H9 (cell line): Measurements from ENCODE around the gene ANKDD1B. TPM values are rescaled to one million over a fixed set of nuclear protein-coding genes. Genes with fewer than 3 reads are reported as not detected.

ENCODE experiments used
- DNase-seq: peaks from one replicate; pipeline ENCODE4 v3.0.0-alpha.2; 2017
- H2AFZ ChIP-seq: one replicate; pipeline ENCODE4 v1.6.1; 2013; ENCODE audit warnings: mild to moderate bottlenecking, low read length, control low read depth, moderate library complexity
- H2AK5ac ChIP-seq: 2 replicates; pipeline ENCODE4 v1.6.1; 2013; ENCODE audit warnings: low read length, control low read depth, mixed read lengths; ENCODE audit not compliant: insufficient read length
- H2BK120ac ChIP-seq: one replicate; pipeline ENCODE4 v1.6.1; 2013; ENCODE audit warnings: low read depth, mild to moderate bottlenecking, low read length, control low read depth, inconsistent platforms; ENCODE audit not compliant: poor library complexity, severe bottlenecking
- H2BK12ac ChIP-seq: 2 replicates; pipeline ENCODE4 v1.6.1; 2013; ENCODE audit warnings: low read length, control low read depth, mixed read lengths, low read depth; ENCODE audit not compliant: insufficient read length
- H2BK15ac ChIP-seq: 2 replicates; pipeline ENCODE4 v1.6.1; 2013; ENCODE audit warnings: low read depth, low read length, control low read depth
- H2BK20ac ChIP-seq: one replicate; pipeline ENCODE4 v1.6.1; 2013; ENCODE audit warnings: low read depth, mild to moderate bottlenecking, low read length, control low read depth, inconsistent platforms; ENCODE audit not compliant: poor library complexity, severe bottlenecking
- H2BK5ac ChIP-seq: 2 replicates; pipeline ENCODE4 v1.6.1; 2013; ENCODE audit warnings: low read length, control low read depth, mixed read lengths; ENCODE audit not compliant: insufficient read length
- H3K14ac ChIP-seq: 2 replicates; pipeline ENCODE4 v1.6.1; 2013; ENCODE audit warnings: low read length, control low read depth; ENCODE audit not compliant: insufficient read depth
- H3K18ac ChIP-seq: 2 replicates; pipeline ENCODE4 v1.6.1; 2013; ENCODE audit warnings: low read depth, mild to moderate bottlenecking, mixed read lengths, low read length, control low read depth; ENCODE audit not compliant: insufficient read length
- H3K23ac ChIP-seq: 2 replicates; pipeline ENCODE4 v1.6.1; 2013; ENCODE audit warnings: low read length, control low read depth, mixed read lengths, low read depth; ENCODE audit not compliant: insufficient read length
- H3K23me2 ChIP-seq: 2 replicates; pipeline ENCODE4 v1.6.1; 2013; ENCODE audit warnings: low read depth, mild to moderate bottlenecking, mixed read lengths, low read length, control low read depth; ENCODE audit not compliant: insufficient read length, poor library complexity, severe bottlenecking
- H3K27ac ChIP-seq: 2 replicates; pipeline ENCODE4 v1.5.1; 2013; ENCODE audit warnings: low read length, control low read depth, mixed read lengths, low read depth; ENCODE audit not compliant: insufficient read length
- H3K27me3 ChIP-seq: 2 replicates; pipeline ENCODE4 v1.6.1; 2013; ENCODE audit warnings: low read length, control low read depth, inconsistent platforms; ENCODE audit not compliant: insufficient read depth
- H3K4ac ChIP-seq: 2 replicates; pipeline ENCODE4 v1.6.1; 2013; ENCODE audit warnings: low read depth, mild to moderate bottlenecking, control low read depth, inconsistent platforms, low read length, moderate library complexity
- H3K4me1 ChIP-seq: 2 replicates; pipeline ENCODE4 v1.6.1; 2013; ENCODE audit warnings: low read length, control low read depth, inconsistent platforms; ENCODE audit not compliant: insufficient read depth
- H3K4me2 ChIP-seq: 2 replicates; pipeline ENCODE4 v1.6.1; 2013; ENCODE audit warnings: low read length, control low read depth, mixed read lengths; ENCODE audit not compliant: insufficient read length, insufficient read depth
- H3K56ac ChIP-seq: 2 replicates; pipeline ENCODE4 v1.6.1; 2013; ENCODE audit warnings: low read depth, mild to moderate bottlenecking, mixed read lengths, low read length, control low read depth; ENCODE audit not compliant: insufficient read length
- H3K79me1 ChIP-seq: 2 replicates; pipeline ENCODE4 v1.6.1; 2013; ENCODE audit warnings: low read depth, mild to moderate bottlenecking, moderate library complexity, low read length, control low read depth, inconsistent platforms; ENCODE audit not compliant: insufficient read depth, poor library complexity, severe bottlenecking
- H3K79me2 ChIP-seq: 2 replicates; pipeline ENCODE4 v1.6.1; 2013; ENCODE audit warnings: low read length, control low read depth, inconsistent platforms; ENCODE audit not compliant: insufficient read depth
- H3K9ac ChIP-seq: 2 replicates; pipeline ENCODE4 v1.6.1; 2013; ENCODE audit warnings: low read length, control low read depth, mixed read lengths; ENCODE audit not compliant: insufficient read length; ENCODE audit errors: extremely low read depth
- H3K9me3 ChIP-seq: one replicate; pipeline ENCODE4 v1.6.1; 2013; ENCODE audit warnings: low read depth, low read length, inconsistent platforms; ENCODE audit not compliant: control insufficient read depth
- H3T11ph ChIP-seq: one replicate; pipeline ENCODE4 v1.6.1; 2013; ENCODE audit warnings: mild to moderate bottlenecking, low read length, control low read depth, inconsistent platforms
- H4K20me1 ChIP-seq: one replicate; pipeline ENCODE4 v1.6.1; 2013; ENCODE audit not compliant: control insufficient read depth, insufficient read length, insufficient read depth
- H4K5ac ChIP-seq: 2 replicates; pipeline ENCODE4 v1.6.1; 2013; ENCODE audit warnings: low read depth, mild to moderate bottlenecking, mixed read lengths, low read length, control low read depth; ENCODE audit not compliant: insufficient read length
- H4K8ac ChIP-seq: replicated peaks from 2 replicates; pipeline ENCODE4 v1.6.1; 2013; ENCODE audit warnings: low read length, control low read depth, mixed read lengths, low read depth; ENCODE audit not compliant: insufficient read length
- H4K91ac ChIP-seq: 2 replicates; pipeline ENCODE4 v1.6.1; 2013; ENCODE audit warnings: low read depth, mild to moderate bottlenecking, moderate library complexity, mixed read lengths, low read length, control low read depth; ENCODE audit not compliant: insufficient read length
- H3K27ac Mint-ChIP-seq, 3 experiments: 2 replicates in 2 of 3; 3 replicates in 1 of 3; pipeline ENCODE4 v1.8.0; 2020 to 2021; ENCODE audit warnings: mixed read lengths in 3 of 3, mild to moderate bottlenecking in 1 of 3, moderate library complexity in 1 of 3
- H3K27me3 Mint-ChIP-seq: 2 replicates; pipeline ENCODE4 v1.8.0; 2021; ENCODE audit warnings: low read depth, mild to moderate bottlenecking, moderate library complexity, mixed read lengths
- H3K36me3 Mint-ChIP-seq, 3 experiments: 2 replicates in 2 of 3; 3 replicates in 1 of 3; pipeline ENCODE4 v1.8.0; 2020 to 2021; ENCODE audit warnings: low read depth in 3 of 3, mixed read lengths in 3 of 3; ENCODE audit not compliant: insufficient read depth in 1 of 3
- H3K4me1 Mint-ChIP-seq, 2 experiments: 2 replicates each; pipeline ENCODE4 v1.8.0; 2020; ENCODE audit warnings: mixed read lengths in 2 of 2
- H3K4me3 Mint-ChIP-seq, 2 experiments: 2 replicates in 1 of 2; 3 replicates in 1 of 2; pipeline ENCODE4 v1.8.0; 2020 to 2021; ENCODE audit warnings: mild to moderate bottlenecking in 2 of 2, mixed read lengths in 2 of 2, moderate library complexity in 1 of 2
- H3K9me3 Mint-ChIP-seq, 2 experiments: 2 replicates in 1 of 2; 3 replicates in 1 of 2; pipeline ENCODE4 v1.8.0; 2020; ENCODE audit warnings: mild to moderate bottlenecking in 2 of 2, mixed read lengths in 2 of 2, moderate library complexity in 1 of 2
- CTCF ChIP-seq: fragments of 200-600 bp; sonication (generic); conservative IDR thresholded peaks from 3 replicates; pipeline ENCODE4 v1.8.0; 2021; ENCODE audit warnings: antibody characterized with exemption, mild to moderate bottlenecking
- total RNA-seq: library from RNA; stranded (reverse); gene quantifications from 2 replicates; pipeline ENCODE4 v1.2.1, GENCODE V29; 2021

The ANKDD1B gene
- total RNA-seq, 1 experiment from 2014 or later, result 0.33 TPM

- no peak overlapping the region for H3K9ac ChIP-seq
- no peak overlapping the region for H3K4me3 Mint-ChIP-seq
- no peak overlapping the region for H3K27ac ChIP-seq
- no peaks in the 10 kb centered on the region for H3K27me3 ChIP-seq
- no peaks in the 10 kb centered on the region for H3K9me3 Mint-ChIP-seq
- H3K23me2 ChIP-seq, result no peaks in the 10 kb centered on the region
- no peaks in the 10 kb centered on the region for H3K27me3 Mint-ChIP-seq
- H3K4ac ChIP-seq, result no peak overlapping the region
- no peak overlapping the region for H3K27ac Mint-ChIP-seq
- H3K18ac ChIP-seq, result no peak overlapping the region
- H2BK12ac ChIP-seq, result no peak overlapping the region
- H3K14ac ChIP-seq, result no peak overlapping the region
- no peak overlapping the region for H3K56ac ChIP-seq
- no peaks in the 10 kb centered on the region for H3K36me3 Mint-ChIP-seq
- no peak for TF ChIP-seq CTCF
- H4K5ac ChIP-seq, result no peak overlapping the region
- H3K4me1 ChIP-seq, result no peaks in the 10 kb centered on the region
- no peak overlapping the region for H2BK20ac ChIP-seq
- no peak overlapping the region for H3K23ac ChIP-seq
- no peak overlapping the region for H3T11ph ChIP-seq
- no peaks in the 10 kb centered on the region for H3K79me2 ChIP-seq
- no peak overlapping the region for H2BK120ac ChIP-seq
- no peak overlapping the region for H4K91ac ChIP-seq
- no peak overlapping the region for H2AK5ac ChIP-seq
- H3K9me3 ChIP-seq, result no peaks in the 10 kb centered on the region
- no peak overlapping the region for H3K4me2 ChIP-seq
- no peak overlapping the region for H2AFZ ChIP-seq
- H4K20me1 ChIP-seq, result no peaks in the 10 kb centered on the region
- no peaks in the 10 kb centered on the region for H3K79me1 ChIP-seq
- no peak for DNase-seq
- H2BK15ac ChIP-seq, result no peak overlapping the region
- H2BK5ac ChIP-seq, result no peak overlapping the region
- no peaks in the 10 kb centered on the region for H3K4me1 Mint-ChIP-seq
- H4K8ac ChIP-seq, result no peak overlapping the region
These were observed 15.7 kb downstream of the ANKDD1B start for GRCh38 chr5:75626959-75627358.
